SU-DHL-6 (cell line): ENCODE measurements around the gene MAST4.

Source experiments
- H2AFZ ChIP-seq: fragments of 200-600 bp; sonication (generic); 2 replicates; pipeline ENCODE4 v1.6.1; 2014; ENCODE audit warnings: low read depth, mild to moderate bottlenecking, moderate library complexity, mixed read lengths, antibody characterized with exemption, low read length; ENCODE audit not compliant: severe bottlenecking
- H3F3A ChIP-seq: fragments of 200-600 bp; shearing (Covaris generic); 2 replicates; pipeline ENCODE4 v1.6.0; 2016; ENCODE audit warnings: antibody characterized with exemption, mild to moderate bottlenecking; ENCODE audit not compliant: insufficient read depth
- H3K27ac ChIP-seq: fragments of 200-600 bp; sonication (generic); 2 replicates; pipeline ENCODE4 v1.5.1; 2016; ENCODE audit warnings: low read depth, mild to moderate bottlenecking, low read length, moderate library complexity, mixed read lengths
- H3K27me3 ChIP-seq: fragments of 200-600 bp; sonication (generic), shearing (Covaris generic); 2 replicates; pipeline ENCODE4 v1.6.0; 2014; ENCODE audit warnings: mild to moderate bottlenecking, low read length
- H3K36me3 ChIP-seq: fragments of 200-600 bp; sonication (generic); 2 replicates; pipeline ENCODE4 v1.6.1; 2014; ENCODE audit warnings: mild to moderate bottlenecking, low read length, mixed read lengths
- H3K4me2 ChIP-seq: fragments of 300-600, 200-600 bp; shearing (Covaris generic), sonication (generic); 2 replicates; pipeline ENCODE4 v1.6.0; 2014; ENCODE audit warnings: low read length, low read depth, mild to moderate bottlenecking; ENCODE audit not compliant: poor library complexity, severe bottlenecking
- H3K4me3 ChIP-seq: fragments of 200-600 bp; sonication (generic); 2 replicates; pipeline ENCODE4 v1.5.1; 2014; ENCODE audit warnings: antibody characterized with exemption, low read length, mild to moderate bottlenecking, mixed read lengths; ENCODE audit not compliant: insufficient read depth, poor library complexity, severe bottlenecking
- H3K79me2 ChIP-seq: fragments of 200-600 bp; sonication (generic); 2 replicates; pipeline ENCODE4 v1.6.1; 2014; ENCODE audit warnings: mild to moderate bottlenecking, low read length, moderate library complexity; ENCODE audit not compliant: insufficient read depth
- H3K9ac ChIP-seq: fragments of 200-600 bp; sonication (generic); 2 replicates; pipeline ENCODE4 v1.7.0; 2014; ENCODE audit warnings: mild to moderate bottlenecking, low read length
- H3K9me2 ChIP-seq: fragments of 200-600 bp; sonication (generic); replicated peaks from 2 replicates; pipeline ENCODE4 v1.6.1; 2014; ENCODE audit warnings: low read length; ENCODE audit not compliant: insufficient read depth
- H3K9me3 ChIP-seq: fragments of 200-600 bp; sonication (generic); 2 replicates; pipeline ENCODE4 v1.6.1; 2014; ENCODE audit warnings: low read length, mixed read lengths; ENCODE audit not compliant: insufficient read depth
- H4K20me1 ChIP-seq: fragments of 200-600 bp; sonication (generic); 2 replicates; pipeline ENCODE4 v1.6.1; 2014; ENCODE audit warnings: low read depth, mild to moderate bottlenecking, antibody characterized with exemption, low read length, moderate library complexity, mixed read lengths
- CTCF ChIP-seq: fragments of 200-600 bp; sonication (generic); IDR thresholded peaks from one replicate; pipeline ENCODE4 v1.5.1; 2017; ENCODE audit warnings: antibody characterized with exemption, mild to moderate bottlenecking, low read length, moderate library complexity; ENCODE audit not compliant: insufficient read depth, poor library complexity, severe bottlenecking
- EZH2phosphoT487 ChIP-seq: fragments of 200-600 bp; sonication (generic), shearing (Covaris generic); conservative IDR thresholded peaks from 2 replicates; pipeline ENCODE4 v1.6.1; 2018; ENCODE audit warnings: mild to moderate bottlenecking, antibody characterized with exemption, low read length, moderate library complexity, mixed read lengths

The MAST4 gene

GRCh38 chr5:66894480-66895240, 298.5 kb downstream of the MAST4 start:
- peaks cover 3% of the 10 kb centered on the region; the same call in 1 of the 2 replicates for H4K20me1 ChIP-seq
- no peak overlapping the region for H2AFZ ChIP-seq
- no peaks in the 10 kb centered on the region for H3K9me2 ChIP-seq
- H3K4me3 ChIP-seq, result no peak overlapping the region
- no peak overlapping the region for H3K4me2 ChIP-seq
- H3K27me3 ChIP-seq, result no peaks in the 10 kb centered on the region
- H3K36me3 ChIP-seq, result no peaks in the 10 kb centered on the region
- TF ChIP-seq CTCF (no peak), EZH2phosphoT487 (no peak)
- no peaks in the 10 kb centered on the region for H3F3A ChIP-seq
- H3K9me3 ChIP-seq, result no peaks in the 10 kb centered on the region
- no peak overlapping the region for H3K27ac ChIP-seq
- no peaks in the 10 kb centered on the region for H3K79me2 ChIP-seq
- H3K9ac ChIP-seq, result no peak overlapping the region

GRCh38 chr5:66896171-66896570, 300.0 kb downstream of the MAST4 start:
- Histone ChIP-seq H4K20me1 (peaks cover 4% of the 10 kb centered on the region; the same call in 1 of the 2 replicates), H3K9me3 (no peaks in the 10 kb centered on the region), H3K4me2 (no peak overlapping the region), H3K36me3 (no peaks in the 10 kb centered on the region), H3F3A (no peaks in the 10 kb centered on the region), H2AFZ (no peak overlapping the region), H3K9me2 (no peaks in the 10 kb centered on the region), H3K9ac (no peak overlapping the region), H3K4me3 (no peak overlapping the region), H3K27me3 (no peaks in the 10 kb centered on the region), H3K27ac (no peak overlapping the region), H3K79me2 (no peaks in the 10 kb centered on the region)
- TF ChIP-seq CTCF (no peak), EZH2phosphoT487 (no peak)

- Histone ChIP-seq H3K36me3 (no peaks in the 10 kb centered on the region), H4K20me1 (peaks cover 4% of the 10 kb centered on the region; the same call in 1 of the 2 replicates), H3K27ac (no peak overlapping the region), H3K79me2 (no peaks in the 10 kb centered on the region), H2AFZ (no peak overlapping the region), H3K9me3 (no peaks in the 10 kb centered on the region), H3F3A (no peaks in the 10 kb centered on the region), H3K9ac (no peak overlapping the region), H3K27me3 (no peaks in the 10 kb centered on the region), H3K4me3 (no peak overlapping the region), H3K9me2 (no peaks in the 10 kb centered on the region), H3K4me2 (no peak overlapping the region)
- TF ChIP-seq EZH2phosphoT487, result no peak
- TF ChIP-seq CTCF, result no peak
Observed at GRCh38 chr5:66897356-66897755, 301.2 kb downstream of the MAST4 start.
